HG03378 (cell line): Measurements from ENCODE around the gene ZNF583.
A peak's percentile ranks its signal among the peaks of the same experiment; 100 is the strongest.

Experiments used
- ATAC-seq: cut with Tn5 transposase; IDR thresholded peaks from one replicate; pipeline ENCODE4 v1.9.1; 2021; ENCODE audit warnings: mild to moderate bottlenecking, moderate library complexity; ENCODE audit not compliant: unreplicated experiment

The ZNF583 gene

GRCh38 chr19:56403764-56404704 is at the start of gene ZNF583:
Gene ZNF583, plus strand, starts transcription at chr19:56404332. Its CDS starts 2,783 bp downstream, at chr19:56407115.
- peak; percentile 67 for ATAC-seq

GRCh38 chr19:56355517-56355916 is 48.6 kb upstream of the ZNF583 start:
- no peak for ATAC-seq

DNA sequence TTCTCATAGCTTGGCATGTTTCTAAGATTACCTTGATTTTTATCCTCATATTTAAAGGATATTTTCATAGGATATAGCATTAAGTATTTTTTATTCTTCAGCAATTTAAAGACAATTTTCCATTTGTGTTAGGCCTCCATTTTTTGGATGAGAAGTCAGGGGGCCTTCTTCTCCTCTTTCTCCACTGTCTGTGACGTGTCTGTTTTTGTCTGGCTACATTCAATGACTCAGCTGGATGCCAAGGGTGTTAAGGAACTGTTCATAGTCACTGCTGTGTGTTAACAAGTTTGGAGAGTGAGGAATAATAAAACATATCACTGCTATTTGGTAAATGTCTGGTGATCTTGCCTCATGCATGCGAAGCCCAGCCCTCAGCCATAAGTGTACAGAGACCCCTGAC is 47.2 kb upstream of the ZNF583 start:
- ATAC-seq, result no peak

DNA sequence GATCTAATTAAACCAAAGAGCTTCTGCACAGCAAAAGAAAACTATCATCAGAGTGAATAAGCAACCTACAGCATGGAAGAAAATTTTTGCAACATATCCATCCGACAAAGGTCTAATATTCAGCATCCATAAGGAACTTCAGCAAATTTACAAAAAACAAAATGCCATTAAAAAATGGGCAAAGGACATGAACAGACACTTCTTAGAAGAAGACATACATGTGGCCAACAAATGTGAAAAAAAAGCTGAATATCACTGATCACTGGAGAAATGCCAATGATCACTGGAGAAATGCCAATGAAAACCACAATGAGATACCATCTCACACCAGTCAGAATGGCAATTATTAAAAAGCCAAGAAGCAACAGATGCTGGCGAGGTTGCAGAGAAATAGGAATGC is 43.3 kb upstream of the ZNF583 start:
- no peak for ATAC-seq

DNA sequence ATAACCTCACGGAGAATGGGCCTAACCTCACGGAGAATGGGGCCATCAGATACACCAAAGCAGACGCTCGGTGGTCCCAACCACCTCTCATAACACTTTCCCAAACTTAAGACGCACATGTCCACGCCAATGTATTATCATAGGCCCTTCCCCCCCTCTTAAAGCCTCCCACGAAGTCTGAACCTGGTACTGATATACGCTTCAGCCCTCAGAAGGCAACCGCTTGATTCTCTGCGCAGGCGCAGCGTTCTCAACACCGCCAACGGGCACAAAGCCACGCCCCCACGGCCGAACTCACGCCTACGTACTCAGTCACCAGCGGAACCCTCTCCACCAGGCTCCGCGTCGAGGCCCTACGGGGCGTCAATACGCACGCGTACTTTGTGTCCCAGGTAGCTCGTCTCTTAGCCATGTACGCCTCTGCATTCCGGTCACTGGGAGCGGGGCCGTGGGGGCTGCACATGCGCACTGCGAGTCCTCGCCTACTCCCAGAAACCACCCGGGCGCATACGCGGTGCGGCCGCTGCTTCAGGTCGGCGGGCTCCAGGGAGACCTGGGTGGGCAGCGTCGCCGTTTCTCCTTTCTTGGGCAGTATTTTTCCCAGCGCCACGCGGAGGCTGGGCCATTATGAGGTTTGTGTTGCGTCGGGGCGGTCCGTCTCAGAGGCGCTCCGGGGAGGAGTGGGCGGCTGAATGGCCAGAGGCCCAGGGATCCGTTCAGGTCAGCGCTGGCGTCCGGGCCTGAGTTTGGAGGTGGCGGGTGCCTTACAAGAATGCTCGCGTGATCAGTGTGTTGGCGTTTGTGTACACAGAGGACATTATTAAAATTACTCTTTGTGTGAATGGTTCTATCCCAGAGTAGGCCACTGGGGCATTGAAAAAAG is 36.1 kb upstream of the ZNF583 start:
- ATAC-seq, result peak; percentile 70

GRCh38 chr19:56369886-56370676 is 34.1 kb upstream of the ZNF583 start:
- ATAC-seq, result no peak

- no peak for ATAC-seq
Observed at GRCh38 chr19:56372281-56372680, 31.9 kb upstream of the ZNF583 start.

- ATAC-seq, result no peak
Observed at GRCh38 chr19:56377105-56377924, 26.8 kb upstream of the ZNF583 start.

GRCh38 chr19:56383826-56384605 is 20.1 kb upstream of the ZNF583 start:
- ATAC-seq, result no peak

DNA sequence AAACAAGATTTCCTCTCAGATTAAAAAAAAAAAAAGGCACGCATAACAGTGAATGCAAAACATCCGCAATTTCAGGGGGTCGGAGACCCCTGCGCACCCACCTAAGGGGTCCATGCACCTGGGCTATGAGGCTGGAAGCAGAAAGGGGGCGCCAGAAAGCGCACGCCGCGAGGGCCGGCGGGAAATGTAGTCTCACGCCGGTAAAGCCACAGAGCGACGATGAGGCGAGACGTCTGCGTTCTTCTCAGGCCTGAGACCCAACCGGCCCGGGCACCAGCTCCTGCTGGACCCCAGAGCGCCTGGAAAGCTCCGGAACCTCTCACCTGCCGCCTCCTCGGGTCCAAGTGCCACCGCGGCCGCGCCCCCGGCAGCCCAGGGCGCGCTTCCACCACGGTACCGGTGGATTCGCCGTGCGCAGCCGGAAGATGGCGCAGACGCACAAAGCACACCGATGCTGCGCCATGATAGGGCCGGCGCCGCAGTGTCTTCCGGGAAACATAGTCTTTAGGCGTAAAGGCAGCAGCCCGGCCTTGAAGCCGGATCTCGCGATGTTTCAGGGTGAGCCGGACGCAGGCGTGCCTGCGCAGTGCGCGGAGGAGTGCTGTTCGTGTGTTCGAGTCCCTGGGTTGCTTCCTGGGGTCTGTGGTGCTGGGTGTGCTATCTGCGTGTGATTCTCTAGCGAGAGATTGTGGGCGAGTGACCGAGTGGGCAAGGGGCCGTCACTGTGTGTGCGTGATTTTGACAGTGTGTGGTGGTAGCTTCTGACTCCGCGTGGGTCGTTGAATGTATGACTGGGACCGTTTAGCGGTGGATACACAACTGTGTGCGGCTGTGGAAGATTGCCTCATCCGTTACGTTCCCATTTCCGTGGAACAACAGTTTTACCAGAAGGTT is 10.8 kb upstream of the ZNF583 start, which contains the start of gene ZNF582:
Gene ZNF582, minus strand, starts transcription at position 416 of the 894 bp plus-strand sequence. CDS start 1,782 bp downstream, outside the sequence.
- ATAC-seq, result peak; percentile 86

DNA sequence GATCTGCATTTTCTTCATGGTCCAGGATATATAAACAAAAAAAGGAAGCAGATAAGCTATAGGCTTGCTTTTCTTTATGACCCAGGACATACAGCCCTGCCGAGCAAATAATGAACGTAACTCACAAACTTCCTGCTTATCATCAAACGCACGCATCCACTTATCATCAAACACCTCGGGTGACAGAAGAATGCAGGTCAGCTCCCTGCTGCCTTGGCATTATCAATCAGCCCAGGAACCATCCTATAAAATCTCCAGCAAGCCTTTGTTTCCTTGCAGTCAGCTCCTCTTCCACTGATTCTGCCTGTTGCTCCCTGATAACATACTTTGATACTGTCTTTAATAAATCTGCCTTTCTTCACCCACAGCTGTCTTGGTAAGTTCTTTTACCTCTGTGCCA is 5.3 kb upstream of the ZNF583 start:
- no peak for ATAC-seq

DNA sequence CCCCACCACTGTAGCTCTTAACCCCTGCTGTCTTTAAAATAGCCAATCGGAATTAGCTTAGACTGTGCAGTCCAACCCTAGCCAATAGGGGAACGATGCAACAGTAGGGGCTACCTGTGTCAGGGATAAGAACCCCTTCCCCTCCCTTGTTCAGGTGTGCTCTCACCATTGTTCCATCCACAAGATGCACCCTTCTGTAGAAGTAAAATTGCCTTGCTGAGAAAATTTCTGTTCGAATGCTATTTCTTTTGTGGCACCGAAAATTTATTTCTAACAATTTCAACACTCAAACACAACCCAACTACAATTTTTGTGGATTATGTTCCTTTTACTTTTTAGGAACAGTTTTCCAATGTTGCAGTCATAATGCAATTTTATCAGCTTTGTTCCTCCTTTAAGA is 3.6 kb upstream of the ZNF583 start:
- ATAC-seq, result no peak

DNA sequence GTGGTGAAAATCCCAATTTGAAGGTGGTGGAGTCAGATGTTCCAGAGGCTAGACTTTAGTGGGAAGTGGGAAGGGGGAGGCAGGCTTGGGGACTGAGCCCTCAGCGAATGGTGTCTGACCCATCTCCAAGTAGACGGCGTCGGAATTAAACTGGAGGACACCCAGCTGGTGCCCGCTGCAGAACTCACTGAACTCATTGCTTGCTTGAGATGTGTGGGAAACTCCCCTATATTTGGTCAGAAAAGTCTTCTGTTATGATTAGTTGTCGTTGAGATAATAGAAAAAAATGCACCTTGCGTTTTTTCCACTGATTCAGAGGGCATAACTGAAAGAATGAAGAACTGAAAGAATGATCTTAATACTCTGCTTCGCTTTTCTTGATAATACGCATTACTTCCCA is 871 bp upstream of the ZNF583 start:
- ATAC-seq, result peak; percentile 28

DNA sequence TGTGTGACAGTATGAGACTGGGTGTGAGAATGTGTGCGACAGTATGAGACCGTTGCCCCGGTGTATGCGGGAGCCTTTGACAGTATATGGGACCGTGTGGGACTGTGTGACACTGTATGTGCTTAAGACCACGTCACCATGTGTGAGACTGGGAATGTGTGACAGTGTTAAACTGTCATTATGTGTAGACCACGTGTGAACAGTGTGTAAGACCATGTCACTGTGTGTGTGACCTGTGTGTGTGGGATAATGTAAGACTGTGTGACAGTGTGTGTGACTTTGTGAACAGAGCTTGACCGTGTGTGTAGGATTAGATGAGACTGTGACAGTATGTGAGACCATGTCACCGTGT is 549 bp downstream of the ZNF583 start:
- ATAC-seq, result no peak

GRCh38 chr19:56405062-56405461 is 930 bp downstream of the ZNF583 start:
- no peak for ATAC-seq

DNA sequence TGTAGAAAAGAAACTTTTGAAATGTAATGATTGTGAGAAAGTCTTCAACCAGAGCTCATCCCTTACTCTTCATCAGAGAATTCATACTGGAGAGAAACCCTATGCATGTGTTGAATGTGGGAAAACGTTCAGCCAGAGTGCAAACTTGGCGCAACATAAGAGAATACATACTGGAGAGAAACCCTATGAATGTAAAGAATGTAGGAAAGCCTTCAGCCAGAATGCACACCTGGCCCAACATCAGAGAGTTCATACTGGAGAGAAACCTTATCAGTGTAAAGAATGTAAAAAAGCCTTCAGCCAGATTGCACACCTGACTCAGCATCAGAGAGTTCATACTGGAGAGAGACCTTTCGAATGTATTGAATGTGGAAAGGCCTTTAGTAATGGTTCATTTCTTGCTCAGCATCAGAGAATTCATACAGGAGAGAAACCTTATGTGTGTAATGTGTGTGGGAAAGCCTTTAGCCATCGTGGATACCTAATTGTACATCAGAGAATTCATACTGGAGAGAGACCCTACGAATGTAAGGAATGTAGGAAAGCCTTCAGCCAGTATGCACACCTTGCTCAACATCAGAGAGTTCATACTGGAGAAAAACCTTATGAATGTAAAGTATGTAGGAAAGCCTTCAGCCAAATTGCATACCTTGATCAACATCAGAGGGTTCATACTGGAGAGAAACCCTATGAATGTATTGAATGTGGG is 19.3 kb downstream of the ZNF583 start:
- ATAC-seq, result no peak

GRCh38 chr19:56423985-56424353 is 19.8 kb downstream of the ZNF583 start:
- ATAC-seq, result no peak
